GM12878 (cell line): ENCODE data around the gene UGT8.
"Not testable (repeated sequence)": the region's sequence is repeated elsewhere in the genome, so short reads cannot be mapped to it uniquely, and the experiment has no call there.

Source experiments
- EZH2 ChIP-seq: IDR thresholded peaks from 2 replicates; pipeline ENCODE4 v1.6.1; 2012; ENCODE audit warnings: low read depth, mild to moderate bottlenecking, control low read depth, inconsistent platforms, low read length, borderline replicate concordance; ENCODE audit not compliant: control insufficient read depth
- HCFC1 ChIP-seq: fragments of 150-350 bp; IDR thresholded peaks from 2 replicates; pipeline ENCODE4 v1.6.1; 2014; ENCODE audit warnings: low read length
- RAD21 ChIP-seq: IDR thresholded peaks from 2 replicates; pipeline ENCODE4 v1.6.1; 2011; ENCODE audit warnings: mild to moderate bottlenecking, low read depth, low read length, moderate library complexity; ENCODE audit not compliant: insufficient read depth

- TF ChIP-seq EZH2, RAD21, HCFC1: not testable (repeated sequence)
These were observed 17.4 kb downstream of the UGT8 start for GRCh38 chr4:114616036-114616435.
